Neural progenitor cell (in vitro differentiated cells): ENCODE measurements around the gene CREB3.

Experiments
- CTCF ChIP-seq: fragments of 200-600 bp; sonication (generic); IDR thresholded peaks from 2 replicates; pipeline ENCODE4 v1.5.1; 2017; ENCODE audit warnings: antibody characterized with exemption, mild to moderate bottlenecking
- EZH2 ChIP-seq: fragments of 200-600 bp; sonication (generic); IDR thresholded peaks from 2 replicates; pipeline ENCODE4 v1.6.1; 2017; ENCODE audit warnings: antibody characterized with exemption, mild to moderate bottlenecking, moderate library complexity

- no peak for TF ChIP-seq CTCF
- no peak for TF ChIP-seq EZH2
Measured at GRCh38 chr9:35705372-35705771, 27.1 kb upstream of the CREB3 start.
